ENCODE measurements around the gene PLEKHA1. TPM values are rescaled to one million over a fixed set of nuclear protein-coding genes. Genes with fewer than 3 reads are reported as not detected.

The PLEKHA1 gene
- polyA plus RNA-seq, 3 donors, result 5.5 to 14.9 (median 12.3) TPM

DNA sequence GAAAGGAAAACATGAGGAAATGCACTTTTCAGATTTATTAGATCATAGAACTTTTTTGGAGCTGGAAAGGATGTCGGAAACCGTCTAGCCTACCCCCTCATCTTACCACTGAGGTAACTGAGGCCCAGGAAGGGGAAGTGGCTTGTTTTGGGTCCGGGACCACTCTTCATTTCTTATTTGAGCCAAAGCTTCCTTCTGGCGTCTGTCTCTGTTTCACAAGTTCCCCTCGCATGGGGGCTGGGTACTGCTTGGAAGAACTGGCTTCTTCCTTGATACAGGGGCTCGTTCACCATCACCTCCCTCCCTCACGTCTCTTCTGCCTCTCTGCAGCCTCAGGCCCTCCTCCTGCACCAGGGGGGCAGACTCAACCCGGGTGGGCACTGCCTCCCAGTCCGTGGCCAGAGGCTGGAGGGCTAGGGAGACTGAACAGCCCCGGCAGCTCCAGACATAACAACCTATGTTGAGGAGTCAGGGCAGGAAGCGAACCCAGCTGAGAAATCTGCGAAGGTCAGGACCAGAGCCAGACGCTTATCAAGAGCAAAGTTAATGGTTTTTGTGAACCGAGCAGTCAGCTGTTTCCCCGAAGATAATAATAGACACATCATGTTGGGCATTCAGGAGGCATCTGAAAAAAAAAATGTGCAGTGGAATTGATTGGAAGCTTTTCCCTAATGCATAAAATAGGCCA lies 99.8 kb downstream of the PLEKHA1 start:
- intact Hi-C loops (cut with micrococcal nuclease), result no loop called here
- WGBS (ENCODE audit: insufficient coverage), result 0% methylated on average over 11 of the region's 15 CpGs
- Histone ChIP-seq H3K36me3 (replicated peaks in 1 of 2; ENCODE audit: control insufficient read depth in 1 of 2, insufficient read depth in 2 of 2, low read length in 2 of 2) (no peaks in the 10 kb centered on the region), H3K27ac (ENCODE audit: low read depth in 1 of 2, low read length in 2 of 2) (no peak overlapping the region), H3K9me3 (replicated peaks in 1 of 2; ENCODE audit: control insufficient read depth in 1 of 2, insufficient read depth in 1 of 2, low read length in 2 of 2) (no peaks in the 10 kb centered on the region), H3K4me2 (replicated peaks; ENCODE audit: extremely low read depth, low read length, poor library complexity, severe bottlenecking) (peak overlapping the region; percentile 50), H3K4me1 (ENCODE audit: control insufficient read depth in 1 of 2, insufficient read depth in 2 of 2, low read length in 2 of 2) (peaks cover 19 to 28% of the 10 kb centered on the region in 2 donors), H3K4me3 (replicated peaks in 1 of 3; ENCODE audit: low read depth in 2 of 3, low read length in 3 of 3) (peak overlapping the region in 1 of 3 experiments; percentile 27), H4K20me1 (ENCODE audit: insufficient read depth, low read length) (no peaks in the 10 kb centered on the region), H3K27me3 (ENCODE audit: control insufficient read depth in 2 of 2, insufficient read depth in 2 of 2, low read length in 2 of 2) (peaks cover 3 to 26% of the 10 kb centered on the region in 2 donors), H3K79me2 (ENCODE audit: insufficient read depth, low read length) (no peaks in the 10 kb centered on the region), H2AFZ (ENCODE audit: insufficient read depth, low read depth, low read length, poor library complexity, severe bottlenecking) (peak overlapping the region; percentile 63), H3K9ac (ENCODE audit: insufficient read depth, low read length, poor library complexity, severe bottlenecking) (no peak overlapping the region)
- Mint-ChIP-seq H3K4me3 (peak overlapping the region in 1 of 2 donors; percentile 85), H3K27ac (peak overlapping the region in 2 of 7 donors; percentile 50 to 59), H3K36me3 (peaks cover 0 to 10% of the 10 kb centered on the region in 2 donors), H3K4me1 (peaks cover 44% of the 10 kb centered on the region), H3K9me3 (peaks cover 0 to 2% (median 0%) of the 10 kb centered on the region in 7 donors), H3K27me3 (ENCODE audit: low read depth in 3 of 3) (peaks cover 31 to 47% (median 40%) of the 10 kb centered on the region in 3 donors)
- peak in 1 of 3 donors; percentile 30 for DNase-seq
- TF ChIP-seq, protein P1, sequence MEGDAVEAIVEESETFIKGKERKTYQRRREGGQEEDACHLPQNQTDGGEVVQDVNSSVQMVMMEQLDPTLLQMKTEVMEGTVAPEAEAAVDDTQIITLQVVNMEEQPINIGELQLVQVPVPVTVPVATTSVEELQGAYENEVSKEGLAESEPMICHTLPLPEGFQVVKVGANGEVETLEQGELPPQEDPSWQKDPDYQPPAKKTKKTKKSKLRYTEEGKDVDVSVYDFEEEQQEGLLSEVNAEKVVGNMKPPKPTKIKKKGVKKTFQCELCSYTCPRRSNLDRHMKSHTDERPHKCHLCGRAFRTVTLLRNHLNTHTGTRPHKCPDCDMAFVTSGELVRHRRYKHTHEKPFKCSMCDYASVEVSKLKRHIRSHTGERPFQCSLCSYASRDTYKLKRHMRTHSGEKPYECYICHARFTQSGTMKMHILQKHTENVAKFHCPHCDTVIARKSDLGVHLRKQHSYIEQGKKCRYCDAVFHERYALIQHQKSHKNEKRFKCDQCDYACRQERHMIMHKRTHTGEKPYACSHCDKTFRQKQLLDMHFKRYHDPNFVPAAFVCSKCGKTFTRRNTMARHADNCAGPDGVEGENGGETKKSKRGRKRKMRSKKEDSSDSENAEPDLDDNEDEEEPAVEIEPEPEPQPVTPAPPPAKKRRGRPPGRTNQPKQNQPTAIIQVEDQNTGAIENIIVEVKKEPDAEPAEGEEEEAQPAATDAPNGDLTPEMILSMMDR (IDR thresholded peaks at IDR 0.05), result no peak

DNA sequence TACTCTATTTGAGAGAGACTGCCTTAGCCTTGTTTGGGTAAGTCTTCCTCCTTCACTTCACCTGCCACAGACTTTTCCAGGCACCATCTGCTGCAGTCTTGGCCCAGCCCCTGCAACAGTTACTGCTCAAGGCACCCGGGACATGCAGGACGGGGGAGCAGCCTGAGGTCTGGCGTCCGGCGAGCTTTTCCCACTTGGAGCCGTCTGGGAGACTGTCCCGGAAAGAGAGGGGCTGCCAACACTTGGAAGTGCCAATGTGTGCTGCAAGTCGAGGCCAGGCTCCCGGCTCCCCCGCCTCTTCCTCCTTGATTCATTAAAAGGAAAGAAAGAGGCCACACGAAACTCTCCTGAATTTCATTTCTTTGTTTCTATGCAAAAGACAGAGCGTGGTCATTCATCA lies 100.6 kb downstream of the PLEKHA1 start:
- DNase-seq, result no peak
- H3K79me2 ChIP-seq (ENCODE audit: insufficient read depth, low read length), result no peaks in the 10 kb centered on the region
- no peak overlapping the region for H2AFZ ChIP-seq (ENCODE audit: insufficient read depth, low read depth, low read length, poor library complexity, severe bottlenecking)
- no peaks in the 10 kb centered on the region for H3K9me3 ChIP-seq (replicated peaks in 1 of 2; ENCODE audit: control insufficient read depth in 1 of 2, insufficient read depth in 1 of 2, low read length in 2 of 2)
- H3K4me3 Mint-ChIP-seq, result peak overlapping the region in 1 of 2 donors; percentile 15
- H3K9me3 Mint-ChIP-seq, result peaks cover 0 to 2% (median 0%) of the 10 kb centered on the region in 7 donors
- TF ChIP-seq, protein P1 (IDR thresholded peaks at IDR 0.05), result no peak
- H4K20me1 ChIP-seq (ENCODE audit: insufficient read depth, low read length), result no peaks in the 10 kb centered on the region
- 88% methylated on average over 7 of the region's 12 CpGs for WGBS (ENCODE audit: insufficient coverage)
- peaks cover 35% of the 10 kb centered on the region for H3K4me1 Mint-ChIP-seq
- H3K27me3 Mint-ChIP-seq (ENCODE audit: low read depth in 3 of 3), result peaks cover 36 to 54% (median 42%) of the 10 kb centered on the region in 3 donors
- H3K27ac ChIP-seq (ENCODE audit: low read depth in 1 of 2, low read length in 2 of 2), result no peak overlapping the region
- H3K27ac Mint-ChIP-seq, result no peak overlapping the region
- H3K9ac ChIP-seq (ENCODE audit: insufficient read depth, low read length, poor library complexity, severe bottlenecking), result no peak overlapping the region
- H3K36me3 ChIP-seq (replicated peaks in 1 of 2; ENCODE audit: control insufficient read depth in 1 of 2, insufficient read depth in 2 of 2, low read length in 2 of 2), result no peaks in the 10 kb centered on the region
- peaks cover 0 to 10% of the 10 kb centered on the region in 2 donors for H3K36me3 Mint-ChIP-seq
- intact Hi-C loops (cut with micrococcal nuclease), result no loop called here
- no peak overlapping the region for H3K4me2 ChIP-seq (replicated peaks; ENCODE audit: extremely low read depth, low read length, poor library complexity, severe bottlenecking)
- peaks cover 11 to 20% of the 10 kb centered on the region in 2 donors for H3K4me1 ChIP-seq (ENCODE audit: control insufficient read depth in 1 of 2, insufficient read depth in 2 of 2, low read length in 2 of 2)
- no peak overlapping the region for H3K4me3 ChIP-seq (replicated peaks in 1 of 3; ENCODE audit: low read depth in 2 of 3, low read length in 3 of 3)
- H3K27me3 ChIP-seq (ENCODE audit: control insufficient read depth in 2 of 2, insufficient read depth in 2 of 2, low read length in 2 of 2), result peaks cover 3 to 26% of the 10 kb centered on the region in 2 donors
